ENCODE data around the gene NIT1. TPM values are rescaled to one million over a fixed set of nuclear protein-coding genes. Genes with fewer than 3 reads are reported as not detected.

NIT1 gene
- total and polyA plus RNA-seq, 4 donors: 26.9 to 40.4 (median 38.0) TPM

GRCh38 chr1:161094481-161094880 is 23.4 kb upstream of the NIT1 start:
- Histone ChIP-seq H3K9me3 (ENCODE audit: control insufficient read depth in 4 of 4, insufficient read depth in 3 of 4, low read length in 3 of 4) (no peaks in the 10 kb centered on the region), H3K27me3 (ENCODE audit: control insufficient read depth in 3 of 3, insufficient read depth in 3 of 3, low read length in 2 of 3) (no peaks in the 10 kb centered on the region), H3K4me1 (ENCODE audit: control insufficient read depth in 5 of 5, insufficient read depth in 5 of 5, low read length in 5 of 5) (peaks cover 2 to 26% (median 6%) of the 10 kb centered on the region in 5 donors), H3K9ac (ENCODE audit: insufficient read depth in 1 of 2, low read length in 2 of 2) (no peak overlapping the region), H3K36me3 (ENCODE audit: control insufficient read depth in 4 of 4, insufficient read depth in 4 of 4, low read length in 4 of 4) (no peaks in the 10 kb centered on the region), H3K27ac (ENCODE audit: low read depth in 1 of 2, low read length in 1 of 2) (no peak overlapping the region), H3K4me3 (no peak overlapping the region)
- TF ChIP-seq, protein P1, sequence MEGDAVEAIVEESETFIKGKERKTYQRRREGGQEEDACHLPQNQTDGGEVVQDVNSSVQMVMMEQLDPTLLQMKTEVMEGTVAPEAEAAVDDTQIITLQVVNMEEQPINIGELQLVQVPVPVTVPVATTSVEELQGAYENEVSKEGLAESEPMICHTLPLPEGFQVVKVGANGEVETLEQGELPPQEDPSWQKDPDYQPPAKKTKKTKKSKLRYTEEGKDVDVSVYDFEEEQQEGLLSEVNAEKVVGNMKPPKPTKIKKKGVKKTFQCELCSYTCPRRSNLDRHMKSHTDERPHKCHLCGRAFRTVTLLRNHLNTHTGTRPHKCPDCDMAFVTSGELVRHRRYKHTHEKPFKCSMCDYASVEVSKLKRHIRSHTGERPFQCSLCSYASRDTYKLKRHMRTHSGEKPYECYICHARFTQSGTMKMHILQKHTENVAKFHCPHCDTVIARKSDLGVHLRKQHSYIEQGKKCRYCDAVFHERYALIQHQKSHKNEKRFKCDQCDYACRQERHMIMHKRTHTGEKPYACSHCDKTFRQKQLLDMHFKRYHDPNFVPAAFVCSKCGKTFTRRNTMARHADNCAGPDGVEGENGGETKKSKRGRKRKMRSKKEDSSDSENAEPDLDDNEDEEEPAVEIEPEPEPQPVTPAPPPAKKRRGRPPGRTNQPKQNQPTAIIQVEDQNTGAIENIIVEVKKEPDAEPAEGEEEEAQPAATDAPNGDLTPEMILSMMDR (IDR thresholded peaks at IDR 0.05; ENCODE audit: control extremely low read depth, extremely low read depth): no peak
- no peak for DNase-seq
- WGBS, 2 donors: 94 to 98% methylated on average over 13 to 14 of the region's 14 CpGs
- no peak for ATAC-seq (ENCODE audit: insufficient read depth, low FRiP score)

- no peak for ATAC-seq (ENCODE audit: insufficient read depth, low FRiP score)
These were observed 22.7 kb upstream of the NIT1 start for GRCh38 chr1:161095230-161095629.

DNA sequence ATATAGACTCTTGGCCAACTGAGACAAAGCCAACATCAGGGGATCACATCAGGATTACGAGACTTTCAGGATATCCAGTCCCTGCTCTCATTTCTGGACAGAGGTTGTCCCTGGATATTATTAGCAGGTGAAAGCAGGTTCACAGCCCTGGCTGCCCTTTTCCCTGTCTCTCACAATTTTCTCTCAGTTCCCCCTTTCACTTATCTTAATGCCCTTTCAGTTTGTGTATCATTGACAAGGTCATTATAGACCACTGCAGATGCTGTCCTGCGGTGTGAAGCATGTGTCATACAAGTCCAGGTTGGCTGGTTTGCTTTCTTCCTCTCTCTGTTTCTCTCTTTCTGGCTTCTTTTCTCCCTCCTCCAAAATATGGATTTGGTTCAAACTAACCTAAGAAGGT is 21.9 kb upstream of the NIT1 start:
- ATAC-seq (ENCODE audit: insufficient read depth, low FRiP score) (no peak), DNase-seq (no peak)
- Histone ChIP-seq H3K4me3 (no peak overlapping the region), H3K4me1 (ENCODE audit: control insufficient read depth in 5 of 5, insufficient read depth in 5 of 5, low read length in 5 of 5) (peaks cover 0 to 26% (median 4%) of the 10 kb centered on the region in 5 donors), H3K9me3 (ENCODE audit: control insufficient read depth in 4 of 4, insufficient read depth in 3 of 4, low read length in 3 of 4) (no peaks in the 10 kb centered on the region), H3K27ac (ENCODE audit: low read depth in 1 of 2, low read length in 1 of 2) (no peak overlapping the region), H3K36me3 (ENCODE audit: control insufficient read depth in 4 of 4, insufficient read depth in 4 of 4, low read length in 4 of 4) (peaks cover 4 to 8% (median 7%) of the 10 kb centered on the region in 4 donors), H3K27me3 (ENCODE audit: control insufficient read depth in 3 of 3, insufficient read depth in 3 of 3, low read length in 2 of 3) (no peaks in the 10 kb centered on the region), H3K9ac (ENCODE audit: insufficient read depth in 1 of 2, low read length in 2 of 2) (no peak overlapping the region)
- TF ChIP-seq, protein P1 (IDR thresholded peaks at IDR 0.05; ENCODE audit: control extremely low read depth, extremely low read depth): no peak
- 92 to 93% methylated on average over 2 of the region's 2 CpGs for WGBS, 2 donors

More at GRCh38 chr1:161095230-161095629, 22.7 kb upstream of the NIT1 start:
- TF ChIP-seq, protein P1 (IDR thresholded peaks at IDR 0.05; ENCODE audit: control extremely low read depth, extremely low read depth): no peak
- DNase-seq: no peak
- H3K36me3 ChIP-seq (ENCODE audit: control insufficient read depth in 4 of 4, insufficient read depth in 4 of 4, low read length in 4 of 4): peaks cover 3 to 5% (median 4%) of the 10 kb centered on the region in 4 donors
- no peak overlapping the region for H3K9ac ChIP-seq (ENCODE audit: insufficient read depth in 1 of 2, low read length in 2 of 2)
- H3K4me1 ChIP-seq (ENCODE audit: control insufficient read depth in 5 of 5, insufficient read depth in 5 of 5, low read length in 5 of 5): peaks cover under 1 to 26% (median 4%) of the 10 kb centered on the region in 5 donors
- H3K27me3 ChIP-seq (ENCODE audit: control insufficient read depth in 3 of 3, insufficient read depth in 3 of 3, low read length in 2 of 3): no peaks in the 10 kb centered on the region
- H3K4me3 ChIP-seq: no peak overlapping the region
- 96 to 97% methylated on average over 6 of the region's 6 CpGs for WGBS, 2 donors
- H3K27ac ChIP-seq (ENCODE audit: low read depth in 1 of 2, low read length in 1 of 2): no peak overlapping the region
- H3K9me3 ChIP-seq (ENCODE audit: control insufficient read depth in 4 of 4, insufficient read depth in 3 of 4, low read length in 3 of 4): no peaks in the 10 kb centered on the region

- peak; percentile 56 to 87 (median 81) for DNase-seq
- Histone ChIP-seq H3K27ac (ENCODE audit: low read depth in 1 of 2, low read length in 1 of 2) (no peak overlapping the region), H3K9ac (ENCODE audit: insufficient read depth in 1 of 2, low read length in 2 of 2) (no peak overlapping the region), H3K27me3 (ENCODE audit: control insufficient read depth in 3 of 3, insufficient read depth in 3 of 3, low read length in 2 of 3) (no peaks in the 10 kb centered on the region), H3K4me1 (ENCODE audit: control insufficient read depth in 5 of 5, insufficient read depth in 5 of 5, low read length in 5 of 5) (peaks cover 0 to 26% (median 4%) of the 10 kb centered on the region in 5 donors), H3K9me3 (ENCODE audit: control insufficient read depth in 4 of 4, insufficient read depth in 3 of 4, low read length in 3 of 4) (no peaks in the 10 kb centered on the region), H3K36me3 (ENCODE audit: control insufficient read depth in 4 of 4, insufficient read depth in 4 of 4, low read length in 4 of 4) (peaks cover 4 to 12% (median 9%) of the 10 kb centered on the region in 4 donors), H3K4me3 (no peak overlapping the region)
- 6 to 26% methylated on average over 1 of the region's 1 CpG for WGBS, 2 donors
- TF ChIP-seq, protein P1 (IDR thresholded peaks at IDR 0.05; ENCODE audit: control extremely low read depth, extremely low read depth): no peak
- ATAC-seq (ENCODE audit: insufficient read depth, low FRiP score): no peak
These were observed 21.4 kb upstream of the NIT1 start for GRCh38 chr1:161096530-161096929.
